Ishikawa (cell line): Measurements from ENCODE around the gene ACTL7A.

Experiments
- CEBPB ChIP-seq: IDR thresholded peaks from 2 replicates; pipeline ENCODE4 v1.6.1; 2012
- EGR1 ChIP-seq: IDR thresholded peaks from 2 replicates; pipeline ENCODE4 v1.6.1; 2012
- EP300 ChIP-seq: IDR thresholded peaks from 2 replicates; pipeline ENCODE4 v1.6.1; 2012; ENCODE audit warnings: borderline replicate concordance
- NFIC ChIP-seq: IDR thresholded peaks from 2 replicates; pipeline ENCODE4 v1.6.1; 2012
- RAD21 ChIP-seq: IDR thresholded peaks from 2 replicates; pipeline ENCODE4 v1.6.1; 2012; ENCODE audit warnings: low read depth
- TEAD4 ChIP-seq: IDR thresholded peaks from 2 replicates; pipeline ENCODE4 v1.6.1; 2012
- YY1 ChIP-seq: IDR thresholded peaks from 2 replicates; pipeline ENCODE4 v1.6.1; 2012; ENCODE audit warnings: low read depth
- TF ChIP-seq, protein P1 (sequence below): IDR thresholded peaks from 2 replicates; pipeline ENCODE4 v1.6.1; 2012

GRCh38 chr9:108855529-108855886 is 6.6 kb upstream of the ACTL7A start:
- TF ChIP-seq RAD21 (no peak), EP300 (no peak), TEAD4 (no peak), EGR1 (no peak), YY1 (no peak), NFIC (no peak), CEBPB (no peak)
- TF ChIP-seq, protein P1, sequence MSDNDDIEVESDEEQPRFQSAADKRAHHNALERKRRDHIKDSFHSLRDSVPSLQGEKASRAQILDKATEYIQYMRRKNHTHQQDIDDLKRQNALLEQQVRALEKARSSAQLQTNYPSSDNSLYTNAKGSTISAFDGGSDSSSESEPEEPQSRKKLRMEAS: no peak
